ENCODE results near the gene PLD5. TPM values are rescaled to one million over a fixed set of nuclear protein-coding genes. Genes with fewer than 3 reads are reported as not detected.

PLD5 gene
- total and polyA plus RNA-seq, 7 donors = 0.15 to 1.5 (median 0.83) TPM; not detected in 2

- H3K9me3 ChIP-seq = no peaks in the 10 kb centered on the region
- H3K4me1 ChIP-seq = no peaks in the 10 kb centered on the region
- TF ChIP-seq EP300 (IDR thresholded peaks at IDR 0.05) (no peak), POLR2A (IDR thresholded peaks at IDR 0.05) (no peak), CTCF (IDR thresholded peaks at IDR 0.05) (no peak), POLR2AphosphoS5 (IDR thresholded peaks at IDR 0.05) (no peak)
- H3K36me3 ChIP-seq = no peaks in the 10 kb centered on the region
- intact Hi-C loops (cut with DNase I) = no loop called here
- no peak overlapping the region for H3K27ac ChIP-seq
- H3K4me3 ChIP-seq = no peak overlapping the region
- WGBS, 2 donors = 76 to 80% methylated on average over 5 of the region's 5 CpGs
- no peaks in the 10 kb centered on the region for H3K27me3 ChIP-seq
- DNase-seq = no peak
Observed at GRCh38 chr1:242196914-242197313, 327.6 kb downstream of the PLD5 start.

- Histone ChIP-seq H3K36me3 (no peaks in the 10 kb centered on the region), H3K4me3 (no peak overlapping the region), H3K27ac (no peak overlapping the region), H3K9me3 (no peaks in the 10 kb centered on the region), H3K4me1 (no peaks in the 10 kb centered on the region), H3K27me3 (no peaks in the 10 kb centered on the region)
- intact Hi-C loops (cut with DNase I) = no loop called here
- DNase-seq = no peak
- 76 to 88% methylated on average over 7 of the region's 7 CpGs for WGBS, 2 donors
- TF ChIP-seq CTCF (IDR thresholded peaks at IDR 0.05) = no peak
- TF ChIP-seq EP300 (IDR thresholded peaks at IDR 0.05) = no peak
- TF ChIP-seq POLR2A (IDR thresholded peaks at IDR 0.05) = no peak
- no peak for TF ChIP-seq POLR2AphosphoS5 (IDR thresholded peaks at IDR 0.05)
Observed at GRCh38 chr1:242196101-242196500, 328.4 kb downstream of the PLD5 start.

- Histone ChIP-seq H3K4me3 (no peak overlapping the region), H3K27ac (no peak overlapping the region), H3K4me1 (no peaks in the 10 kb centered on the region), H3K27me3 (no peaks in the 10 kb centered on the region), H3K9me3 (no peaks in the 10 kb centered on the region), H3K36me3 (no peaks in the 10 kb centered on the region)
- intact Hi-C loops (cut with DNase I) = no loop called here
- 87 to 93% methylated on average over 2 of the region's 2 CpGs for WGBS, 2 donors
- TF ChIP-seq POLR2A (IDR thresholded peaks at IDR 0.05) (no peak), CTCF (IDR thresholded peaks at IDR 0.05) (no peak), POLR2AphosphoS5 (IDR thresholded peaks at IDR 0.05) (no peak), EP300 (IDR thresholded peaks at IDR 0.05) (no peak)
- no peak for DNase-seq
Observed at GRCh38 chr1:242189591-242189990, 334.9 kb downstream of the PLD5 start.

- 73 to 79% methylated on average over 5 of the region's 5 CpGs for WGBS, 2 donors
- H3K4me3 ChIP-seq = no peak overlapping the region
- H3K27ac ChIP-seq = no peak overlapping the region
- no peaks in the 10 kb centered on the region for H3K4me1 ChIP-seq
- H3K27me3 ChIP-seq = no peaks in the 10 kb centered on the region
- DNase-seq = no peak
- no peaks in the 10 kb centered on the region for H3K9me3 ChIP-seq
- no peaks in the 10 kb centered on the region for H3K36me3 ChIP-seq
- TF ChIP-seq CTCF (IDR thresholded peaks at IDR 0.05) (no peak), EP300 (IDR thresholded peaks at IDR 0.05) (no peak), POLR2A (IDR thresholded peaks at IDR 0.05) (no peak), POLR2AphosphoS5 (IDR thresholded peaks at IDR 0.05) (no peak)
- intact Hi-C loops (cut with DNase I) = no loop called here
Observed at GRCh38 chr1:242187816-242188215, 336.7 kb downstream of the PLD5 start.

GRCh38 chr1:242187171-242187570 lies 337.3 kb downstream of the PLD5 start:
- Histone ChIP-seq H3K4me1 (no peaks in the 10 kb centered on the region), H3K36me3 (no peaks in the 10 kb centered on the region), H3K27me3 (no peaks in the 10 kb centered on the region), H3K9me3 (no peaks in the 10 kb centered on the region), H3K4me3 (no peak overlapping the region), H3K27ac (no peak overlapping the region)
- intact Hi-C loops (cut with DNase I) = no loop called here
- 4 to 19% methylated on average over 1 of the region's 1 CpG for WGBS, 2 donors
- no peak for DNase-seq
- TF ChIP-seq EP300 (IDR thresholded peaks at IDR 0.05) (no peak), POLR2AphosphoS5 (IDR thresholded peaks at IDR 0.05) (no peak), POLR2A (IDR thresholded peaks at IDR 0.05) (no peak), CTCF (IDR thresholded peaks at IDR 0.05) (no peak)
